ENCODE results near the gene RAB25.
A peak's percentile ranks its signal among the peaks of the same experiment; 100 is the strongest.
"Not testable (repeated sequence)": the region's sequence is repeated elsewhere in the genome, so short reads cannot be mapped to it uniquely, and the experiment has no call there.

Gene RAB25

DNA sequence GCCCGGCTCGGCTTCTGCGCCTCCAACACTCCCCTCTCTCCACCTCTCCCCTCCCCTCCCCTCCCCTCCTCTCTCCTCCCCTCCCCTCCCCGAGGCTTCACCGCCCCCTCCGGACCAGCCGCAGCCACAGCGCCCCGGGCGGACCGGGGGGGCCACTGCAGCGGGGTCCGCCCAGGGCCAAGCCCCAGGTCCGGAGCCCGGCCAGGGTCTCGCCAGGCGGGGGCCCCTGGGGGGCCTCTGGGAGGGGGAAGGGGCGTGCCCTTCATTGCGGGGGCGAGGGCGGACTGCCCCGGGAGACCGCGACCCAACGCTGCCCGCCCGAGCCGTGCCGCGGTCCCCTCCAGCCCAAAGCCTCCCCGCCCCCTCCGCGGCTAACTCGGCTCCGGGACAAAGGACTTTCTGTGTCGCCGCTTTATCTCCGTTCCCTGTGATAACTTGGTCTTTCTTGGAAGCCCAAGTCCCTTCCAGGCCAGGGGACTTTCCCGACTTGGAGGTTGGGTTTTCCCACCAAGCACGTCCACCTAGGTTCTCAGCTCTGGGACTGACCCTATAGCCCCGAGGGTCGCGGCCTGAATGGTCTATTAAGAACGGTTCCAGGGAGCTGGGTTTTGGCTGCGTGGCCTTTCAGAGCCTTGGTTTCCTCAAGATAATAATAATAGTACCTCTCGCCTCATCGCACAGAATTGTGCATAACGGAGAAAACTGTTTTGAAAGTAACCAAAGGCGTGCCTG, 7.0 kb upstream of the RAB25 start, which contains the start of gene UBQLN4:
Gene UBQLN4, minus strand, starts transcription at position 31 of the 732 bp plus-strand sequence. CDS start 97 bp downstream, outside the sequence.
- H3K4me3 ChIP-seq (ENCODE audit: low read depth, low read length) = peak within 1 kb of the TSS; percentile 85
- DNase-seq (ENCODE audit: low read depth) = peak; percentile 70

DNA sequence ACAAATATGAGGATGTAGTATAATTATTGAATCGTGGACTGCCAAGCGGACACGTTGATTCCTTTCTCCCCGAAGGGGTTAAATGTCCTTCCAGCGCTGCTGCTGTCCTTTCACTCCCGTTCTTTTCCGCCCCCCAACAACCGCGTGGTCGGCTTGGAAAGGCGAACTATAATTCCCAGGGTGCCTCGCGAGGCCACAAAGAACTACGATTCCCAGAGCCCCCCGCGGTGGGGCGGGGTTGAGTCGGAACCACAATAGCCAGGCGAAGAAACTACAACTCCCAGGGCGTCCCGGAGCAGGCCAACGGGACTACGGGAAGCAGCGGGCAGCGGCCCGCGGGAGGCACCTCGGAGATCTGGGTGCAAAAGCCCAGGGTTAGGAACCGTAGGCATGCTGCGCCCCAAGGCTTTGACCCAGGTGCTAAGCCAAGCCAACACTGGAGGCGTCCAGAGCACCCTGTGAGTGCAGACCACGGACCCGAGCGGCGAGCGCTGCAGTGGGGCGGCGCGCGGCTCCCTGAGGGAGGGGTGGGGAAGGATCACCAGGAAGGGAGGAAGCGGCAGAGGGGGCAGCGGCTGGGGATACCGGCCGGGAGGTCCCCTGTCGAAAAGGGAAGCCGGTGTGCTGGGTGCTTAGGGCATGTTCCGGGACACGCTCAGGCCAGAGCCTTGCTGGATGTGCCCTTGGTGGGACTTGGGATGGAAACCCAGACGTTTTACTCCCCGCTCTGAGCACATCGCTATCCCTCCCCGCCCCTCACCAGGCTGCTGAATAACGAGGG, 6.3 kb upstream of the RAB25 start, which contains the start of gene LAMTOR2:
Gene LAMTOR2, plus strand, starts transcription at position 283 of the 781 bp plus-strand sequence. Its CDS starts 108 bp downstream, at position 391.
- DNase-seq (ENCODE audit: low read depth) = peak; percentile 83
- peak within 1 kb of the TSS; percentile 82 for H3K4me3 ChIP-seq (ENCODE audit: low read depth, low read length)

- DNase-seq (ENCODE audit: low read depth) = no peak
- peak overlapping the region; percentile 82 for H3K4me3 ChIP-seq (ENCODE audit: low read depth, low read length)
Observed at GRCh38 chr1:156055281-156056048, 5.5 kb upstream of the RAB25 start.

DNA sequence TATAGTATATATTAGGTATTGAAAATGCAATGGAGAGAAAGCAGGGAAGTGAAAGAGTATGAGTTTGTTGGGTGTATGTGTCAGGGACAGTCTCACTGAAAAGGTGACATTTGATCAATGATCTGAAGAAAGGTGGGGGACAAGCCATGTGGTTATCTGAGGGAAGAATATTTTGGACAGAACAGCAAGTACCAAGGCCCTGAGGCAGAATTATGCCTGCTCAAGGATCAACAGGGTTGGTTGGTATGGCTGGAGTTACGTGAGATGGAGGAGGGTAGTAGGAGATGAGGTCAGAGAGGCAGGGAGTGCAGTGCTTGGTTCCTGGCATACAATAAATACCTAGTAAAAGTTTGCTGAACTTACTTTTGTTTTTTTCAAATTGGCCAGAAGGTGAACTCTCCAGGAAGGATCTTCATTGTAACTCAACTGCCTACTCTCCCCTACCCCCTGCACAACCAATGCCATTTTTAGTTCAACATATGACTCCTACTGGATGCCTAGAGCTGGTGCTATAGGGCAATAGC, 4.6 kb upstream of the RAB25 start:
- DNase-seq (ENCODE audit: low read depth) = no peak
- H3K4me3 ChIP-seq (ENCODE audit: low read depth, low read length) = no peak overlapping the region

- DNase-seq (ENCODE audit: low read depth) = no peak
- H3K4me3 ChIP-seq (ENCODE audit: low read depth, low read length) = no peak overlapping the region
Observed at GRCh38 chr1:156062189-156062588, 1.2 kb downstream of the RAB25 start.

- H3K4me3 ChIP-seq (ENCODE audit: low read depth, low read length) = no peak overlapping the region
Observed at GRCh38 chr1:156063997-156064285, 3.0 kb downstream of the RAB25 start.

DNA sequence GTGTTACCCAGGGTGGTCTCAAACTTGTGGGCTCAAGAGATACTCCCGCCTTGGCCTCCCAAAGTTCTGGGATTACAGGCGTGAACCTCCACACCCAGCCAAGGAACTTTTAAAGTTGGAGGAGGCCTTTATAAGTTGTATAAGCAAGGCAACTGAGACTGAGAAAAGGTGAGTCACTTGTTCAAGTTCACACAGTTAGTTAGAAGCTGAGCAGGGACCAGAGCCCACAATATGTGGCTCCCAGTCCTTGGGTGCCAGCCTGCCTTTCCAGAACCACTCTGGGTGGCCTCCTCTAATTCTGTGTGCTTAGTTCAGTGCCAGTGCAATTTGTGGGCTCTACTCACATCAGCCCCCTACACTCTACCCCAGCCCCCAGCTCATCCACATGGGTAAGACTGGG, 3.7 kb downstream of the RAB25 start:
- DNase-seq (ENCODE audit: low read depth) = no peak
- H3K4me3 ChIP-seq (ENCODE audit: low read depth, low read length) = no peak overlapping the region

More at GRCh38 chr1:156063997-156064285, 3.0 kb downstream of the RAB25 start:
- DNase-seq (ENCODE audit: low read depth) = no peak

- H3K4me3 ChIP-seq (ENCODE audit: low read depth, low read length) = no peak overlapping the region
- DNase-seq (ENCODE audit: low read depth) = no peak
Observed at GRCh38 chr1:156065212-156065611, 4.3 kb downstream of the RAB25 start.

GRCh38 chr1:156065871-156066270, 4.9 kb downstream of the RAB25 start:
- DNase-seq (ENCODE audit: low read depth) = no peak
- H3K4me3 ChIP-seq (ENCODE audit: low read depth, low read length) = no peak overlapping the region

DNA sequence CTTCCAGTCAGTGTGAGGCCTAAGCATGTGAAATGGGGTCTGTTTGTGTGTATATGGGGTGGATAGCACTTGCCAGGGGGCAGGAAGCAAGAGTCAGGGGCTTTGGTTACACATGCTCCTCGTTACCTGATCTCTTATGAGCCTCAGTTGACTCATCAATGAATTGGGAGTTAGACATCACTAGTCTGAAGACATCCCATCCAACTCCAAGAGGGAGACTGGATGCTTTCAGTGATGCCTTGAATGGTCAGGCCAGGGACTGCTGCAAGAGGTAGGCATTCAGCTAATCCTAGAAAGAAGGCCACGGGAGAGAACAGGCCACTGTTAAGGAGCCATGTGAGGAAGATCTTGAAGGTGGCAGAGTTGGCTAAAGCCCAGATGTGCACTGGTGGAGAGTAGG, 6.3 kb downstream of the RAB25 start:
- H3K4me3 ChIP-seq (ENCODE audit: low read depth, low read length) = no peak overlapping the region
- no peak for DNase-seq (ENCODE audit: low read depth)

- no peak for DNase-seq (ENCODE audit: low read depth)
- H3K4me3 ChIP-seq (ENCODE audit: low read depth, low read length) = no peak overlapping the region
Observed at GRCh38 chr1:156069490-156070455, 8.8 kb downstream of the RAB25 start.

DNA sequence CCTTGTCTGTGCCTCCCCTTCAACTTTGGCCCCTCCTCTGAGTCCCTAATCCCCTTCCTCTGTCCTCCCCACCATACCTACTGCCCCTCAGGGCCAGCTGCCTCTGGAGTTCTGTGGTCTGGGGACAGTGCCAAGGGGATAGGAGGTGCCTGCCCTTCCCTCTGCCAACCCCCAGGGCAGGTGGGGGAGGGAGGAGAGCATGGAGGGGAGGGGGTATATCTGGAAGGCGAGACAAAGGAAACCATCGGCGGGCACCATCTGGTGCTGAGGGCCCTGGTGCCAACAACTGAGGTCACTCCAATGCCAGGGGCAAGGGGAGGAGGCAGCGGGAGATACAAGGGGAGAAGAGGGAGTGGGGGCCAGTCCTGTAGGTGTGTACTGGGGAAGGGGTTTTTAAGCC, 9.6 kb downstream of the RAB25 start:
- no peak for DNase-seq (ENCODE audit: low read depth)
- H3K4me3 ChIP-seq (ENCODE audit: low read depth, low read length) = no peak overlapping the region

DNA sequence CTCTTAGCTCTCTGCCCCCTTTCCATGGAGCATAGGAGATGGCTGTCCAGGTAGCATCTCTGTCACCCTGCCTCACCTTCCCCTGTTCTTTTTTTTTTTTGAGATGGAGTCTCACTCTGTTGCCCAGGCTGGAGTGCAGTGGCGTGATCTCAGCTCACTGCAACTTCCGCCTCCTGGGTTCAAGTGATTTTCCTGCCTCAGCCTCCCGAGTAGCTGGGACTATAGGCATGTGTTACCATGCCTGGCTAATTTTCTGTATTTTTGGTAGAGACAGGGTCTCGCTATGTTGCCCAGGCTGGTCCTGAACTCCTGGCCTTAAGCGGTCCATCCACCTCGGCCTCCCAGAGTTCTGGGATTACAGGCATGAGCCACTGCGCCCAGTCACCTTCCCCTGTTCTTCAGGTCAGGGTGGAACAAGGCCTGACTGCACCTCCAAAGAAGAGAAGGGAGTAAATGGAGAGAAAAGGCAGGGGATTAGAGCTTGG, 10.4 kb downstream of the RAB25 start:
- H3K4me3 ChIP-seq (ENCODE audit: low read depth, low read length) = not testable (repeated sequence)

GRCh38 chr1:156072251-156072650, 11.3 kb downstream of the RAB25 start:
- H3K4me3 ChIP-seq (ENCODE audit: low read depth, low read length) = no peak overlapping the region
- no peak for DNase-seq (ENCODE audit: low read depth)

More for the DNA sequence above, 10.4 kb downstream of the RAB25 start:
- DNase-seq (ENCODE audit: low read depth) = not testable (repeated sequence)

DNA sequence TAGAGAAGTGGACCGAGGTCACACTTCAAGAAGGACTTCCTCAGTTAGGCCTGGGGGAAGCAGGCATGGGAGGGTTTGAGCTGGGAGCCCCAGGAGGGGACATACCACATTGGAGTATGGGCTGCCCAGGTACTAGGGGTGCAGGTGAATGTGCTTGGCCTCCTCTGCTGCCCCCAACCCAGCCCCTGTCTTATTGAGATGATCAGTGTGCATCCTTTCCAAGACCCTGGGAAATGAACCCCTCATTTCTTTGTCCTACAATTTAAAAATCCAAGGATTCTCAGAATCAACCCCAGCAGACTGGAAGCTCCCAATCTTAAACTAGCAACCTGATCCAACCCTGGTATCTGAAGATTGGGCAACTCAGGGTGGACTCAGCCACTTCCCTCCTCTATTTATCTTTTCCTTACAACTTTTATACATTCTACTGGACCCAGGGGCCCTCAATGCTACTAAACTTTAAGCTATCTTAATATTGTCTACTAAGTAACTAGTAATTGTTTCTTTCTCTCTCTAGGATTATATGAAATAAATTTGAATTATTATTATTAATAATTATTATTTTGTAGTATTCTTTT, 12.2 kb downstream of the RAB25 start:
- no peak overlapping the region for H3K4me3 ChIP-seq (ENCODE audit: low read depth, low read length)
- DNase-seq (ENCODE audit: low read depth) = no peak

DNA sequence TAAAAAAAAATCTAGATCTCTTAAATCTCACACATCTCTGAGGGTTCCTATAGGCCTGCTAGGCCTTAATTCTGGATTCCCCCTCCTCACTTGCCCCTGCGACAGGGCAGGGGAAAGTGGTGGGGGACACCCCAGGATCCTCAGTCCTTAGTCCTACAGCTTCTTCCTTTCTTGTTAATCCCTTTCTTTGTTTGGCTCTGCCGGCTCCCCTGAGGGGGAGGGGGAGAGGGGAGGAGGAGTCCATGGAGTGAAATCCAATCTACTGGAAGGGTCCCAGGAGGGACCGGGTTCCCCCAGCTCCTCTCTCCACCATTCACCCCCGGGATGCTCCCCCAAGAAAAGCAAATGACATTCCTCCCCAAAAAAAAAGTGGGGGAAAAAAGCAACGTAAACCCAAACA, 12.8 kb downstream of the RAB25 start:
- no peak overlapping the region for H3K4me3 ChIP-seq (ENCODE audit: low read depth, low read length)
- no peak for DNase-seq (ENCODE audit: low read depth)

DNA sequence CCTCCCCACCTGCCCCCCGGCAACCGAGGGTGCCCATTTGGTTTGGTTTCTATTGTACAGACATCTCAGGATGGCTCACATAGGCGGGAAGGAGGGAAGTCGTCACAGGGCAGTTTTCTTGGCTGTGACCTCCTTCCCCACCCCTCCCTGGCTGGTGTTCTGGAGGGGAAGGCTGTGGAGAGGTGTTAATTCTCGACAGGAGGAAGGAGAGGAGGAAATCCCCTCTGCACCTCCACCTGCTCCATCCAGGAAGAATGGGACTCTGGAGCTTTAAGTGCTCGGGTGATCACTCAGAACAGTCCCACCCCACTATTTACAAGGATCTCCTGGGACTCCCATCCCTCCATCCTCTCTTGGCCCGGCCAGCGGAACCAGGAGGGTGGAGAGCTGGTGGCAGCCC, 13.7 kb downstream of the RAB25 start:
- no peak overlapping the region for H3K4me3 ChIP-seq (ENCODE audit: low read depth, low read length)
- no peak for DNase-seq (ENCODE audit: low read depth)

DNA sequence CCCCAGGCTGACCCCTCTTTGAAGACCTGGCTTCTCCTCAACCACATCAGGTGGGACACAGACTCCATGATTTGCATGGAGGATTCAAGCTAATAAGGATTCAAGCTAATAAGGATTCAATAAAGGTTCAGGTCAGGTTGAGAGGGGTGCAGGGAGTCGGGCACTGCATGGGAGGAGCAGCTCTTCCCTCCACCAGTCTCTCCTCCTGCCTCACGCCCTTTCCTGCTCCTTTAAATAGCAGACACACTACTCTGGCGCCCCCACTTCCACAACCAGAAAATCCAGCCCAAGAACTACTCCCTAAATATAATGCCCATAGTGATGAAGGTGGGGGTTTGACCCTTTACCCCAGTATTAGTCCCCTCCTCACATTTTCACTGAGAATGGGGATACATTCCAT, 14.2 kb downstream of the RAB25 start:
- no peak for DNase-seq (ENCODE audit: low read depth)
- no peak overlapping the region for H3K4me3 ChIP-seq (ENCODE audit: low read depth, low read length)

Measured in skeletal muscle cell (primary cell).